LNCaP clone FGC (cell line): Measurements from ENCODE around the gene LIPG.
"Not testable (repeated sequence)": the region's sequence is repeated elsewhere in the genome, so short reads cannot be mapped to it uniquely, and the experiment has no call there.

Source experiments
- DNase-seq: peaks from one replicate; pipeline ENCODE4 v3.0.0-alpha.2; 2011; ENCODE audit warnings: low read depth
- H3K4me3 ChIP-seq: 2 replicates; pipeline ENCODE4 v1.5.1; 2011; ENCODE audit warnings: mild to moderate bottlenecking, low read depth, low read length, control low read depth
- CTCF ChIP-seq: IDR thresholded peaks from 2 replicates; pipeline ENCODE4 v1.5.1; 2012; ENCODE audit warnings: mild to moderate bottlenecking; ENCODE audit not compliant: control insufficient read depth, insufficient read depth; ENCODE audit errors: extremely low read depth

LIPG gene

GRCh38 chr18:49561289-49562193 lies at the start of gene LIPG:
TSS of gene LIPG (plus strand) at chr18:49562057. CDS start at chr18:49562309, 252 bp downstream.
- peak; percentile 59 for DNase-seq
- peak within 1 kb of the TSS; percentile 30; the same call in 1 of the 2 replicates for H3K4me3 ChIP-seq
- TF ChIP-seq CTCF, result no peak

GRCh38 chr18:49512876-49513275 lies 49.0 kb upstream of the LIPG start:
- H3K4me3 ChIP-seq, DNase-seq: not testable (repeated sequence)

GRCh38 chr18:49514577-49514976 lies 47.3 kb upstream of the LIPG start:
- H3K4me3 ChIP-seq, result no peak overlapping the region
- TF ChIP-seq CTCF, result no peak
- DNase-seq, result no peak

DNA sequence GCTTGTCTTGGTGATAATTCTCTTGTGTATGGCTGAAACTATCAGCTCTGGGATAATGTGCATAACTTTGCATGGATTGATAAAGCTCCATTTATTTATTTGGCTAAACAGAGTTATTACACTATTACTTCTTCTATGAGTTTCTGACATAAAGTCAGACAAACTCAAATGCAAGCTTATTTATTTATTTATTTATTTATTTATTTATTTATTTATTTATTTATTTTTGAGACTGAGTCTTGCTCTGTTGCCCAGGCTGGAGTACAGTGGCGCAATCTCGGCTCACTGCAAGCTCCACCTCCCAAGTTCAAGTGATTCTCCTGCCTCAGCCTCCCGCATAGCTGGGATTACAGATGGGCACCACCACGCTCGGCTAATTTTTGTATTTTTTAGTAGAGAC lies 46.9 kb upstream of the LIPG start:
- not testable (repeated sequence) for H3K4me3 ChIP-seq, DNase-seq

GRCh38 chr18:49515516-49515915 lies 46.3 kb upstream of the LIPG start:
- no peak for TF ChIP-seq CTCF
- H3K4me3 ChIP-seq, result no peak overlapping the region
- no peak for DNase-seq

DNA sequence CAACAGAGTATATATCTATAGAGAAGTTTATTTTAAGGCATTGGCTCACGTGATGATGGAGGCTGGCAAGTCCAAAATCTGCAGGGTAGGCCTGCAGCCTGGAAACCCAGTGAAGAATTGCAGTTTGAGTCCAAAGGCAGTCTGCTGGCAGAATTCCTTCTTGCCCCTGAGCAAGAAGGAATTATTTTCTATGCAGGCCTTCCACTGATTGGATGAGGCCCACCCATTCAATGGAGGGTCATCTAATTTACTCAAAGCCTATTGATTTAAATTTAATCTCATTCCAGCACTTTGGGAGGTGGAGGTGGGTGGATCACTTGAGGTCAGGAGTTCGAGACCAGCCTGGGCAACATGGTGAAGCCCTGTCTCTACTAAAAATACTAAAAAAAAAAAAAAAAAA lies 44.4 kb upstream of the LIPG start:
- no peak for TF ChIP-seq CTCF
- no peak for DNase-seq
- no peak overlapping the region for H3K4me3 ChIP-seq

DNA sequence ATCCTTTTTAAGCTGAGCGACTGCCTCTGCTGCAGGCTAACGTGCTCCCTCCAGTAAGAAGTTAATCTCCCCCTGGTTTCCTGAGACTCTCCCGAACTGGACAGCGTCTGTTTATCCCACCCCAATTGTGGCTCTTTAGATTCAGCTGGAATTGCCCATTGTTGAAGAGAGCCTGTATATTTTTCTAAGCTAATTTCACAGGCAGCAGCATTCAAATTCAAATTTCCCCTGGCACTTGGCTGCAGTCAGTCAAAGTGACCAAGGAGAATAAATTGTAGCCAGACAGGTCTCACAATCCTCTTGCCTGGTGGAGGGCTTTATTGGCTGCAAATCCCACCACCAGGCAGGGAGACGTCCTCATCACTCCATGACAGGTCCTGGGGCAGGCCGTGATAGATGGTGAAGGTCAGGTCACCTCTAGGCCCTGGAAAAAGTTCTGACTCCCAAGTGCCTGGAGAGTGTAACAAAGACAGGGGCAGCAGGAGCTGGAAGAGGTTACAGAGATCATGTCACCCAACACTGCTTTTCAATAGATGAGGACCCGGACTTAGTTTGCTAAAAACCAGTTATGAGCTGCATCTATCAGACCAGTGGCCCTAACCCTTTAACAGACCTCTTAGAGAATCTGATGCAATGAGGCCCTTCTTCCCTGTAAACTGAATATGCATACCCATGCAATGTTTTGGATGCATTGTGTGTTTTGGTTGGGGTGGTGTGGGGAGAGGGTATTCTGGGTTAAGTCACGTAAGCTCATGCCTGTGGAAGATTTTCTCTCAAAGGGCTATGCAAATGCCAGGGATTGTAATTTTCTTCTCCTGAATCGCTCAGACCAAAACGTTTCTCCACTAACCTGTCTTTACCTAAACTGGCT lies 42.5 kb upstream of the LIPG start:
- TF ChIP-seq CTCF, result no peak
- no peak for DNase-seq
- no peak overlapping the region for H3K4me3 ChIP-seq
